NCI-H2227 (cell line): ENCODE data around the gene CALU.
A peak's percentile ranks its signal among the peaks of the same experiment; 100 is the strongest.

Experiments used
- DNase-seq: peaks from one replicate; lab custom pipeline; 2025; ENCODE audit not compliant: unreplicated experiment; lab: John Stamatoyannopoulos, UW

Gene CALU

DNA sequence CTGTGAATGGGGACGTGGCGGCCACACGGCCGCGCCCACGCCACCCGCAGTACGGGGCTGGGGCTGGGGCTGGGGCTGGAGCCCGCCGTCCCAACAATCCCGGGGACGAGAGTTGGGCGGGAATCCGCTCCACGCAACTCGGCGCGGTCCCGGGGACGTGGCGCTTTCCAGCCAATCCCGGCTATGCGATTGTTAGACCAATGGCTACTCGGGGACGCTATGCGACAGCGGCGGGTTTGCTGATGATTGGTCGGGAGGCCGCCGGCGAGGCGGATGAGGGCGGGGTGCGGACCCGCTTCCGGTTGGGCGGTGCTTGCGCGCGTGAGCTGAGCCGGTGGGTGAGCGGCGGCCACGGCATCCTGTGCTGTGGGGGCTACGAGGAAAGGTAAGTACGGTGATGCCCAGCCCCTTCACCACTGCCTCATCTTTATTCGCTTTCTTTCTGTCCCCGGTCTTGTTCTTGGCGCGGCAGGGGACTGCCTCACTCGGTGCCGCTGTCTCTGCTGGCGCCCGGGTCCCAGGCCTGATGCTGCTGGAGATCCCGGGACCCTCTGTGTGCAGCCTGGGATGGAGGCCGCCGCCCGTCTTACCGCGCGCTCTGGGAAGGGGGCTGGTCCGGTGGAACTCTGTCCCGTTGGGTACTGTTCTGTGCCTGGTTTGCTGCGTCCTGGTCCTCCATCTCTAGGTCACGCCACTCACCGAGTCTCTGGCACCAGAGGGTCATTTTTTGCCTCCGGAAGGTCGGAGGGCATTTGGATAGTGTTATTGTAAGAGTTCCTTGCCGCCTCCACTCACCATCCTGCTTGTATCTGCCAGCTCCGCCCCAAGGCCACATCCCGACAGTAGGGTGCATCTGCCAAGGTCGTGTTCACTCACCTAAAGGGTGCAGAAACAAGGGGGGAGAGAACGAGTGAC lies at the start of gene CALU:
TSS of gene CALU (plus strand) at position 312 of the 915 bp plus-strand sequence. CDS start 9,225 bp downstream, outside the sequence.
- peak; percentile 98 for DNase-seq

DNA sequence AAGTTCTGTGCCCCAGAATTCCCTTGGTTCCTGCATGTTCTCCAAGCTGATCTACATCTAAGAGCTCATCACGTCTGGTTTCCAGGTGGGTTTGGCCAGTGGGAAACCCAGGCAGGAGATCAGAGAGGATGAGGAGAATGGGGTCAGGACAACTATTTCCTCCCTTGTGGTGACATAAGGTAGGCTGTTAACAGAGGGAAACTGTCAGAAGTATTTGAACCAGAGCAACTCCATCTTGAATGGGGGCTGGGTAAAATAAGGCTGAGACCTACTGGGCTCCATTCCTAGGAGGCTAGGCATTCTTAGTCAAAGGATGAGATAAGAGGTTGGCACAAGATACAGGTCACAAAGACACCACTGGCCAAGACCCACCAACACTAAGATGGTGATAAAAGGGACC lies 47.9 kb upstream of the CALU start:
- no peak for DNase-seq

DNA sequence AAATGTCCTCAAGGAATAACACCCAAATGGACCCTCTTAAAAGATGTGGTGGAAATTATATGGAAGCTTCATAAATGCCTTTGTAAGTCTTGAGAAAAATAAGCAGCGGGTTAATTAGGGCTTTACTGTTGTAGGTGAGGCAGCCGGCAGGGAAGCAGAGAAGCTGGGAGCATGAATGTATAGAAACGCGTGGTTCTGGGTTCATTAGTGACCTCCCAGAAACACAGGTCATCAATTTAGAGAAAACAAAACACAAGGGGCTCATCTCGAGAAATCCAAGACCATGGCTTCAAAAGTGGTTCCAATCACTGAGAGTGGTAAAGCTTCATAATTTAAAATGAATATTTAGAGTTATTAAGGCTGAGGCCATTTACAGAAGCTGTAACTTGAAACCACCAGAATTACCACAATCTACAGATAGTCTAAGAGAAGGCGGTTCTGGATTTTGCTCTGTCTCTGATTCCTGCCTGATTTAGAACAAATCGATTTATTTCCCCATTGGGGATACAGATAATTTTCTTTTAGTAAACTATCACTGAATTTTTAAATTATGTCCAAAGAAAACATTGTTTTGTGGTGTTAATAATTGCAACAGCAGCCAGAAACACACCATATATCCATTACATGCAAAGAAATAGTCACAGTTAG lies 46.4 kb upstream of the CALU start:
- DNase-seq = peak; percentile 27

DNA sequence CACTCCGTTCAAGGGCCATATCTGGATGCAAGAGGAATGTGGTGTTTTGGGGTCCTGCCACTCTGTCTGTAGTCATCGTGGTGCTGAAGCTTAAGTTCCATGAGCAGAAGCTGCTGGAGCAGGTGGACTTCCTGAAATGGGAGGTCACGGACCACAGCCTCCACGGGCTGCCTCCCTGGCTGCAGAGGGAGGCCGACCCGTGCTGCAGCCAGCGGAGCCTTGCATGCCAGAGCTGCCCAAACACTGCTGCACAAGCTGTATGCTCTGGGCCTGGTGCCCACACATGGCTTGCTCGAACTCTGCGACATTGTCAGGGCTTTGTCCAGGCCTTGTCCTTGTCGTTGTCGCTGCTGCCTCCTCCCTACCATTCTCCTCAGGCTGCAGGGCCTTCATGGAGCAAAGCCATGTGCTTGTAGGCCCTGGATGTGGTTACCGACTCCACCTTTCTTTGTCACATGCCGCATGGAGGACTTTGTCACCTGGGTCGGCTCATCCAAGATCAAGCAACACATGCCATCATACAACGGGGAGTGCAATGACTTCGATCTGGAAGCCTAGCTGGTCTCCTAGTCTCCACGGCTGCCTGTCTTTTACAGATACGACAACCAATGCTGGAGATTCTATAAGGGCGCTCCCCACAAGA lies 45.7 kb upstream of the CALU start:
- no peak for DNase-seq

DNA sequence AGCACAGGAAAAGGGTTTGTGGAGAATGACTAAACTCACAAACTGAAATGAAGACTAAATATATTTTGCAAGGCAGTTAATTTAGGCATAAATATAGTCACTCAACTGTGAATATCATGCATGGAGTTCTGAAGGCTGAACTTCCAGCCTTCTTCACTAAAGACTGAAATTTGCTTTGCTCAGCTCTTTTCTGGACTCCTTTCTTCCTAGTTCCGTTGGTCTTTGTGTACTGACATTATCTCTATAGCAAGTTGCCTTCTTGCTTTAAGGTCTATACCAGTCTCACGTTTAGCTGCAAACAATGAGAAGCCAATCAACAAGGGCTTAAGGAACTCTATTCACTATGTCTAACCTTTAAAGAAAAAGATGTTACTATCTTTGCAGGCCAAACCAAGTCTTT lies 44.4 kb upstream of the CALU start:
- DNase-seq = no peak

DNA sequence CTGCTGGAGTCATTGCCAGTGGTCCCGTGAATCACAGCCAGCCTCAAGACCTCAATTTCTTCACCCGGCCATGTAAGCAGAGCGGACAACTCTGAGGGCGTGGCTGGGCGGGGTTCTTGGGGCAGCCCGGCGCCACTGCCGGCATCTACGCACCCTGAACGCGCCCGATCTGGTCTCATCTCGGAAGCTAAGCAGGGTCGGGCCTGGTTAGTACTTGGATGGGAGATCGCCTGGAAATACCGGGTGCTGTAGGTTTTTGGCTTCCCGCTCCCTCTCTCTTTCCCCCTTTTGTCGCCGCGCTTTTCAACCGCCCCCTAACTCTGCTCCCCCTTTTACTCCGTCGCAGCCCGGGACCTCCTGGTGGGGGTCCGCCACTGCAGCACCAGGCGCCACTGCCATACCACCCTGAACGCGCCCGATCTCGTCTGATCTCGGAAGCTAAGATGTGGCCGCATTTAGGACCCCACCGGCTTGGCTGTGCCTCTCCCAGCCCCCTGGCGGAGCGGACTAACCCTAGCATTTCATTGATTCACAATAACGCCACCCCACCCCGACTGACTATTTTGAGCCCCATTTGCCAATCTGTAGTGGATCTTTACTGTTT lies 41.8 kb upstream of the CALU start:
- DNase-seq = peak; percentile 86

DNA sequence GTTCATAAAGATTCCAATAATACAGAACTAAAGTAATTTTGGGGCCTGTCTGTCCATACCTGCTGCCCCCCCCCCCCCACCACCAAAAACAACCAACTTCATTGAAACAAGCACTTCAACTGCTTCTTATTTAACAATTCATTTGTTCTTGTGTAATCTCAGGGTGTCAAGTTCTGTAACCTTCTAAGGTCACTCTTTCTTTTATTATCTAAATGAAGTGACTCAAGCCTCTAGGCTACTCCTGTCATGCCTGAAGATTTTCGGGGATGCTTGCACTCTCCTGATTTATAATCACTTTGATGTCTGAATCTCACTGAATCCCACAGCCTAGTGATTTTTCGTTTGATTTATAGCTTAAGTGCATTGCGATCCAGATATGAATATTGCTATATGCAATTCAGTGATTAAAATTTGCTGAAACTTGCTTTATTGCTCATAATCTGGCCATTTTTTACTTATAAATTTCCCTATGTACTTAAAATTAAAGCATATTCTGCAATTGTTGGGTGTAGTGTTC lies 39.9 kb upstream of the CALU start:
- DNase-seq = no peak

DNA sequence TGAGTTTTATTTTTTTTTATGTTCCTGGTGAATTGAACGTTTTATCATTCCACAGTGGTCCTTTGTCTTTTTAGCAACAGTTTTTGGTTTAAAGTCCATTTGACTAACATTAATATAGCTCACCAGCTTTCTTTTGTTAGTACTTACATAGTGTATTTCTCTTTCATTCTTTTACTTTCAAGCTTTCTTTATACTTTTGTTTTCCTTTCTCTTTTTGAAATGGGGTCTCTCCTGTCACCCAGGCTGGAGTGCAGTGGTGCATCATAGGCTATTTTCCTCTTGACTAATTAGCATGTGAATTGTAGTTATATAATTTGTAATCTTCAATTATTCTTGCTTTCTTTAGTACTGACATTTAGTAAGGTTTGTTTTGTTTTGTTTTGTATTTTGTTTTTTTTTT lies 39.3 kb upstream of the CALU start:
- DNase-seq = no peak

DNA sequence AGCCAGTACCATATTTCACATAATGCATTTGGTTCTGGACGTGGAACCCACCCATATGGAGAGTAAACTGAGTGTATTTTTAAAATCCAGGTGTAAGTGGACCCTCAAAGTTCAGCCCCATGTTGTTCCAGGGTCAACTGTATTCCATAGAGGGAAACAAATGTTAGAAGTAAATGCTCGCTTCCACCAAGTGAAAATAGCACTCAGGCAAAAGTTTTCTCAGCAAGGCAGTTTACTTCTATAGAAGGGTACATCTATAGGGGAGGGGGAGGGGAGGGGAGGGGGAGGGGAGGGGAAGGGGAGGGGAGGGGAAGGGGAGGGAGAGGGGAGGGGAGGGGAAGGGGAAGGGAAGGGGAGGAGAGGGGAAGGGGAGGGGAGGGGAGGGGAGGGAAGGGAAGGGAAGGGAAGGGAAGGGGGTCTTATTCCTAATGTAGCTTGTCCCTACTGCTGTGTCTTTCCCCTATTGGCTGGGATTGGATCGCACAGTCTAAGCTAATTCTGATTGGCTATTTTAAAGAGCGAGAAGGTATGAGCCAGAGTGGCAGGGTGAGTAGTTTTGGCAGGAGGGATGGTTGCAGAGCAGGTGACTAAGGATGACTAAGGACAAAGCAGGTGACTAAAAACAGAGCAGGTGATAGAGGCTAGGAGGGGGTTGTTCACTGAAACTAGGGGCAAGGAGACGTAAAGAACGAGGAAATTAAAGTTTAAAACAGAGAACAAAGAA lies 37.9 kb upstream of the CALU start:
- DNase-seq = no peak

DNA sequence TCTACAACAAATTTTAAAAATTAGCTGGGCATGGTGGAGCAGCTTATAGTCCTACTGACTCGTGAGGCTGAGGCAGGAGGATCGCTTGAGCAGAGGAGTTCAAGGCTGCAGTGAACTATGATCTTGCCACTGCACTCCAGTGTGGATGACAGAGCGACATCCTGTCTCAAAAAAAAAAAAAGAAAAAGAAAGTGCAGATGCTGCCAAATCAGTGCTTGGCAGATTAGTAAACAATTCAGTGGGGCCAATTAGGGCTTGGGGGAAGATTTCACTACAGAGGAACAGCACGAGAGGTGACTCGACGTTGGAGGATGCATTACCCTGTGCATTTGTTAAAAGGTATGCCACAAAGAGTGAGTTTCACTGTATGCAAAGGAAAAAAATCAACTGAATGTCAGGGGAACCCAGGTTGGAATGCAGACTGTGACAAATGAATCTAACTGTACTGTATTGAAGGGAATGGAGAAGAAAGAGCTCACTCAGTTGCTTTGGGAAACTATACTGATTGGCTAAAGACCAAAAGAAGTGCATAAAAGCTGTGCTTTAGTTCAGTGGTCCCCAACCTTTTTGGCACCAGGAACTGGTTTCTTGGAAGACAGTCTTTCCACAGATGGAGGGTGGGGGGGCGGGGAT lies 35.4 kb upstream of the CALU start:
- DNase-seq = no peak

DNA sequence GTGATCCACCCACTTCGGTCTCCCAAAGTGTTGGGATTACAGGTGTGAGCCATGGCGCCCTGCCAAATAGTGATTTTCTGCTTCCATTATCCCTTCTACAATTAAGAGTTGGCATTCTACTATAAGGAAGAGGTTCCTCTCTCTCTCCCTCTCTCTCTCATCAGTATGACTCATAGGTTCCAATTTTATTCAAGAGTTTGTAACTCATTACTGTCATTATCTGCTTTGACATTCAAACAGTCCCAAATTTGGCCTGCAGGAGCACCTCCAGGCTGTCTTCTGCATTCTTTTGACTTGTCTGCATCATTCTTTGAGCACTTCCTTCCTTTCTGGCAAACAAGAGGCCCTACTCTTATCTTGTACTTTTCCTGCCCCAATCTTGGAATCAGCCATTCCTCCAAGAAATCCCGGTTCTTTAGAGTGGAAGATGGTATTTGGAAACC lies 33.2 kb upstream of the CALU start:
- no peak for DNase-seq

DNA sequence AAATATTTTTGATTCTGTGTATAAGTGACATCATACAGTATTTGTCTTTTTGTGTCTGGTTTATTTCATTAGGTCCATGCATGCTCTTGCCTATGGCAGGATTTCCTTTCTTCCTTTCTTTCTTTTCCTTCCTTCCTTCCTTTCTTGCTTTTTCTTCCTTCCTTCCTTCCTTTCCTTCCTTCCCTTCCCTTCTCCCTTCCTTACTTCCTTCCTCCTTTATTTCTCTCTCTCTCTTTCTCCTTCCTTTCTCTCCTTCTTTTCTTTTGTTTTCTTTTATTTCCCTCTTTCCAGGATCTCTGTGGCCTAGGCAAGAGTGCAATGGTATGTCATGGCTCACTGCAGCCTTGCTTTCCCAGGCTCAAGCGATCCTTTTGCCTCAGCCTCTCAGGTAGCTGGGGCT lies 31.4 kb upstream of the CALU start:
- DNase-seq = no peak

DNA sequence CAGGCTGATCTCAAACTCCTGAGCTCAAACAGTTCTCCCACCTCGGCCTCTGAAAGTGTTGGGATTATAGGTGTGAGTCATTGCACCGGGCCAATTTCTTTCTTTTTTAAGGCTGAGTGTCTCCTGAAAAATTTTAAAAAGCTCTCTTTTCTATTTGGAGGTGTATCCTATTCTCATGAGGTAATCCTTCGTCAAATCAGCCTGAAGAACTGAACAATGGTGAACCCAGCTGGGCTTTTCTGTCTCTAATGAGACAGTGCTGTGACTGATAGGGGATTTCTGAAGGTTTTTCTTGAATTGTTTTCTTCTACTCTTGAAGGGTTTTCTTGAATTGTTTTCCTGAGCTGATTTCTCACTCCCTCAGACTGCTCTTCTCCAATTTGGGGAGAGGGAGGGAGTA lies 30.9 kb upstream of the CALU start:
- DNase-seq = no peak

DNA sequence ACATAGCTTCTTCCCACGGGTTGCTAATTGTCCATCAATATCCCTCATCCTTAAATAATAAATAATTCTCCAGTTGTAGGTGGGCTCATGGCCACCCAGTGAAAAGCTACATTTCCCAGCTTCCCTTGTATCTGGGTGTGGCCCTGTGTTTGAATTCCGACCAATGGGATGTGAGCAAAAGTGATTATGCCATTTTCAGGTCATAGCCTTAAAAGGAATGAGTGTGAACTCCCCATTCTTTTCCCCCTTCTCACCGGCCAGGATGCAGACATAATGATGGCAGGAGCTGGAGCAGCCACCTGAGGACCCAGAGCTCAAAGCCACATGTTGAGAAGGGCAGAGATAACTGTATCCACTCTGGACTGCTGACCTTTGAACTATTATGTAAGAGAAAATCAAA lies 30.3 kb upstream of the CALU start:
- DNase-seq = no peak

DNA sequence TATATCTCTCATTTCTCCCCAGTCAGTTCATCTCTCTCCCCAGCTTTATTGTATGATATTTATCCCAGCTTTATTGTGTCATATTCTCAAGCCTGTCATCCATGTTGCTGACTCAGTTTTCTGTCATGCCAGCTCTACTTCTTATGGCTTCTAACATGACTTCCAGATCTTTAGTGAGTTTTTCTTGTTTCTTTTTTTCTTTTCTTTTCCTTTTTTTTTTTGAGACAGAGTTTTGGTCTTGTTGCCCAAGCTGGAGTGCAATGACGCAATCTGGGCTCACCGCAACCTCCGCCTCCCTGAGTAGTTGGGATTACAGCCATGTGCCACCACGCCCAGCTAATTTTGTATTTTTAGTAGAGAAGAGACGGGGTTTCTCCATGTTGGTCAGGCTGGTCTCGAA lies 28.7 kb upstream of the CALU start:
- DNase-seq = no peak

DNA sequence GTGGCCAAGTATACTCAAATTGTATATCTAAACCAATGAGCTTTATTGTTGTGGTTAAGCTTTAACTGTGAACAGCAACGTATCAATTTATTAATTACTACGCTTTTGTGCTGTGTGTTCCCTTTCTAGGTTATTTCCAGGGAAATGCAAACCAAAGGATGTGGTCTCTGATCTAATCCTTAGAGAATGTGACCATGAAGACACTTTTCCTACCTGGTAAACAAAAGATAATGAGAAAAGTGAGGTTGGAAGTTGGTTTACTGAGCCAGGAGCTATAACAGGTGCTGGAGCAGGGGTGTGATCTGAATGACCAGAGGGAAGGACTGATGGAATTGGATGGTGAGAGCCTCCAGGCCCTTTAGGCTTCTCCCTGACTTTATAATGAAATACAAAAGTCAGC lies 25.4 kb upstream of the CALU start:
- DNase-seq = no peak

DNA sequence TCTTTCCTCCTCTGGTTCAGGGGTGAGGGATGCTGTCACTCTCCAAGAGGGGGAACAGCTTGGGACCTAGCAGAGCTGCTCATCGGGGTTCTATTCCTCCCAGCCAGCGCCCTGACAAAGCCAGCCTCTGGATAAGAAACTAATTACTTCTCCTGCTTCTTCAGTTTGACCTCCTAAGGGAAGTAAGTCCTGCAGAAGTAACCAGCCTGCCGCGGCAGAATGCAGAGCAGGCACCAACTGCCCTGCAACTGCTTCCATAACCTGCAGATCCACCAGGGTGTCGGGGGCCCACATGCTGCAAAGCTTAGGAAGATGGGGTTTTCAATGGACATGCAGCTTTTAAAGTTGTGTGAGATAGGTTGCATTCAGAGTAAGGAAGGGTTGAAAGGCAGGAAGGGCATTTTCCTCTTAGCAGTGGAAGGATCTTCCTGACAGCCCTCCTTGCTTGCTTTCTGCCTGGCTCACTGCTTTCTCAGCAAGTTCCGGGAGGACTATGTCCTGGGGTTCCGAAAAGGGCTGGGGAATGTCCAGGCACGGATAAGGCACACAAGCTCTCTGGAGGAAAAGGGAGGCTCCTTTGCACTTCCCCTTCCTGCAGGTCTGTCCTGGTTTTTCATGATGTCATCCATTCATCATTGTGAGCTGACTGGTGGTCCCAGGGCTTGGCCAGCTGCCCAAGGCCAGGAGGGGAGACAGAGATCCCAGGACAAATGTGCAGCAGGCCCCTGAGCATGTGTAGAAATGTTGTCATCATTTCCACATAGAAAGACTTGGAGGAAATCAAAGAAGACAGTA lies 24.3 kb upstream of the CALU start:
- DNase-seq = no peak

DNA sequence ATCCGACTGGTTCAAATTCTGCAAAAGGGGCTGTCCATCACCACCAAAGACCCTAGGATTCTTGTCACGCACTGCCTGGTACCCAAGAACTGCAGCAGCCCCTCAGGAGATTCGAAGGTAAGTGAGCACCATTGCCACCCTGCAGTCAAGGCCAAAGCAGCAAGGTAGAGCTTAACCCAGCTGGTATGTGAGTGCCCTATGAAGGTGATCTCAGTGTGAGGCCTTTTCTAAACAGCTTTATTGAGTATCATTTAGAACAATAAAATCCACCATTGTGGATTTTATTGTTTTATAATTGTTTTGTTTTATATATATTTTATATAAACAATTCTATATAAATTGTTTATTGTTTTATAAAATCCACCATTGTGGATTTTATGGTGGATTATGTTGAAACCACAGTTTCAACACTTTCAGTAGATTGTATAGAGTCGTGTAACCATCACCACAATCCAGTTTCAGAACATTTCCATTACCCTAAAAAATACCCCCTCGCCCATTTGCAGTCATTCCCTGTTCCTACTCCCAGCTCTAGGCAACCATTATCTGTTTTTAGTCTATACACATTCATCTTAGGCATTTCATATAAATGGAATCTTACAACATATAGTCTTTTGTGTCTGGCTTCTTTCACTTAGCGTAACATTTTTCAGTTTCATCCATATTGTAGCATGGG lies 20.1 kb upstream of the CALU start:
- no peak for DNase-seq

DNA sequence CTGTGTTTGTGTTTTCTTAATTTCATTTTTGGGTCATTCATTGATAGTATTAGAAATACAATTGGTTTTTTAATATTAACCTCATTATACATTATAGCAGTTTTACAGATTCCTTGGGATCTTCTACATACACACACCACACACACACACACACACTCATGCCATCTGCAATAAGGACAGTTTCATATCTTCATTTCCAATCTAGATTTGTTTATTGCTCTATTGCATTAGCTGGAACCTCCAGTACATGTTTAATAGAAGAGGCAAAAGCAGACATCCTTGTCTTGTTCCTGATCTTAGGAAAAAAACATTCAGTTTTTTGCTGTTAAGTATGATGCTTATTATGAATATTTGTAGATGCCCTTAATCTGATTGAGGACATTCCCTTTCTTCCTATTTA lies 17.8 kb upstream of the CALU start:
- no peak for DNase-seq
